Nephron (organoid): ENCODE measurements around the gene RAB7B.
A peak's percentile ranks its signal among the peaks of the same experiment; 100 is the strongest.

Experiments used
- H3K27ac Mint-ChIP-seq, 3 experiments: 2 replicates each; pipeline ENCODE4 v1.8.0; 2020; ENCODE audit warnings: mixed read lengths in 3 of 3, mild to moderate bottlenecking in 2 of 3, moderate library complexity in 1 of 3
- H3K27me3 Mint-ChIP-seq: 2 replicates; pipeline ENCODE4 v1.8.0; 2021; ENCODE audit warnings: low read depth, mild to moderate bottlenecking, moderate library complexity, mixed read lengths
- H3K36me3 Mint-ChIP-seq: 2 replicates; pipeline ENCODE4 v1.8.0; 2020; ENCODE audit warnings: low read depth, mixed read lengths
- H3K4me1 Mint-ChIP-seq: 2 replicates; pipeline ENCODE4 v1.8.0; 2020; ENCODE audit warnings: mixed read lengths
- H3K4me3 Mint-ChIP-seq, 3 experiments: 2 replicates each; pipeline ENCODE4 v1.8.0; 2020; ENCODE audit warnings: mild to moderate bottlenecking in 3 of 3, mixed read lengths in 3 of 3, moderate library complexity in 2 of 3
- H3K9me3 Mint-ChIP-seq: 2 replicates; pipeline ENCODE4 v1.8.0; 2020; ENCODE audit warnings: mixed read lengths
- TF ChIP-seq, protein P1 (sequence below), 3 experiments: fragments of 200-600 bp; sonication (generic); IDR thresholded peaks; one replicate each; pipeline ENCODE4 v1.5.0; 2021; ENCODE audit warnings: antibody characterized with exemption in 3 of 3; ENCODE audit not compliant: unreplicated experiment in 3 of 3

The RAB7B gene

DNA sequence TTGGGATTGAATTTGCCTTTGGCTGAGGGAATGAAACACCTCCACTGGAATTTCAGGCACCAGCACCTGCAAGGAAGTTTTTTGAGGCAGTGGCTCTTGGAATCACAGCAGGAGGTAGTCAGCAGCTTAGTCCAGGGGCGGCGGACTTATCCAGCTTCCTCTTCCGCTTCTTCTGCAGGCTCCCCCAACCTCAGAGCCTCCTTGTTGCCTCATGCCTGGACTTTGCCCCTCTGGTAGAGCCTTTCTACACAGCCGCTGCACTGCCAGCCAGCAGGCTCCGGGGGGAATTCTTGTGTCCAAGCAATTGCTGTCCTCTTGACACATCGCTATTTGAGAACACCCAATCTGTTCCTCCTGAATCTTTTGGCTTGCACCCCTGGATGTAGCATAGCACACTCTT is 45.4 kb upstream of the RAB7B start:
- peak overlapping the region in 2 of 3 experiments; percentile 39 to 43 for H3K27ac Mint-ChIP-seq
- no peaks in the 10 kb centered on the region for H3K9me3 Mint-ChIP-seq
- no peaks in the 10 kb centered on the region for H3K4me1 Mint-ChIP-seq
- TF ChIP-seq, protein P1, sequence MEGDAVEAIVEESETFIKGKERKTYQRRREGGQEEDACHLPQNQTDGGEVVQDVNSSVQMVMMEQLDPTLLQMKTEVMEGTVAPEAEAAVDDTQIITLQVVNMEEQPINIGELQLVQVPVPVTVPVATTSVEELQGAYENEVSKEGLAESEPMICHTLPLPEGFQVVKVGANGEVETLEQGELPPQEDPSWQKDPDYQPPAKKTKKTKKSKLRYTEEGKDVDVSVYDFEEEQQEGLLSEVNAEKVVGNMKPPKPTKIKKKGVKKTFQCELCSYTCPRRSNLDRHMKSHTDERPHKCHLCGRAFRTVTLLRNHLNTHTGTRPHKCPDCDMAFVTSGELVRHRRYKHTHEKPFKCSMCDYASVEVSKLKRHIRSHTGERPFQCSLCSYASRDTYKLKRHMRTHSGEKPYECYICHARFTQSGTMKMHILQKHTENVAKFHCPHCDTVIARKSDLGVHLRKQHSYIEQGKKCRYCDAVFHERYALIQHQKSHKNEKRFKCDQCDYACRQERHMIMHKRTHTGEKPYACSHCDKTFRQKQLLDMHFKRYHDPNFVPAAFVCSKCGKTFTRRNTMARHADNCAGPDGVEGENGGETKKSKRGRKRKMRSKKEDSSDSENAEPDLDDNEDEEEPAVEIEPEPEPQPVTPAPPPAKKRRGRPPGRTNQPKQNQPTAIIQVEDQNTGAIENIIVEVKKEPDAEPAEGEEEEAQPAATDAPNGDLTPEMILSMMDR (IDR thresholded peaks at IDR 0.05; ENCODE audit: unreplicated experiment in 3 of 3): no peak
- H3K4me3 Mint-ChIP-seq: no peak overlapping the region
- peaks cover 4% of the 10 kb centered on the region for H3K36me3 Mint-ChIP-seq
- H3K27me3 Mint-ChIP-seq: peaks cover 16% of the 10 kb centered on the region

DNA sequence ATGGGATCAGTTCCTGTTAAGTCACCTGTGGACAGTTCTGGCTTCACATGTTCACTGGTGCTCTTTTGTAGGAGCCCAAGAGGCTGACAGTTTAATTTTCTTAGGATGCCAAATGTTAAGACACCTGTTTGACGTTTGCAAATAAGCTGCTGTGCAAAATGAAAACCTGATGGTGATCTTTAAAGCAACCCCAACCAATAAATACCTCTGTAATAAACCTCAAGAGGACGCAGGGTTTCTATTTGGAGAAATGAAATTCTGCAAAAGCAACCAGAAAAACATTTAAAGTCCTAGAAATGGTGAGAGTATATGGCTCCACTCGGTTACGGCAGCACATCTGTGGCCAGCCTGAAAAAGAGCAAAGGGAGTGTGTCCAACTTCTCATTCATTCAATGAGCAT is 44.1 kb upstream of the RAB7B start:
- no peaks in the 10 kb centered on the region for H3K36me3 Mint-ChIP-seq
- no peaks in the 10 kb centered on the region for H3K4me1 Mint-ChIP-seq
- peaks cover 10% of the 10 kb centered on the region for H3K27me3 Mint-ChIP-seq
- H3K27ac Mint-ChIP-seq: no peak overlapping the region
- H3K4me3 Mint-ChIP-seq: no peak overlapping the region
- no peaks in the 10 kb centered on the region for H3K9me3 Mint-ChIP-seq
- TF ChIP-seq, protein P1 (IDR thresholded peaks at IDR 0.05; ENCODE audit: unreplicated experiment in 3 of 3): no peak

DNA sequence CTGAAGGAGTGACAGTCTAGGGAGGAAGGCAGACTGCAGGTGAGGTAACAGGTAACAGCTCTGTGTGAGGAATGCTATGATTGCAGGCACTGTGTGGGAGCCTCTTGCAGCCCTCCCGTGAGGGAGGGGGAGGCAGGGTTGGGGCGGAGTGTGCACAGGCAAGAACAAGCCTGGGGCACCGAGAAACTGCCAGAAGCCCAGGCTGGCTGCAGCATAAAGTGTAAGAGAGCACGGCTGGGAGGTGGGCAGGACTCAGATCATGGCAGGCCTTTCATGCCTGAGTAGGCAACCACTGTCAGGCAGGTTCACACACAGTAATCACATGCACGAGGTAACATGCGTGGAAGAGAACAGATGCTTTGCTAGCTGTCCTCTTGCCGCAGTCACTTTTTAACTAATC is 38.4 kb upstream of the RAB7B start:
- Mint-ChIP-seq H3K9me3 (no peaks in the 10 kb centered on the region), H3K36me3 (no peaks in the 10 kb centered on the region), H3K27ac (peak overlapping the region in 1 of 3 experiments; percentile 28), H3K4me3 (no peak overlapping the region), H3K27me3 (peaks cover 9% of the 10 kb centered on the region), H3K4me1 (peaks cover 14% of the 10 kb centered on the region)
- TF ChIP-seq, protein P1 (IDR thresholded peaks at IDR 0.05; ENCODE audit: unreplicated experiment in 3 of 3): no peak

DNA sequence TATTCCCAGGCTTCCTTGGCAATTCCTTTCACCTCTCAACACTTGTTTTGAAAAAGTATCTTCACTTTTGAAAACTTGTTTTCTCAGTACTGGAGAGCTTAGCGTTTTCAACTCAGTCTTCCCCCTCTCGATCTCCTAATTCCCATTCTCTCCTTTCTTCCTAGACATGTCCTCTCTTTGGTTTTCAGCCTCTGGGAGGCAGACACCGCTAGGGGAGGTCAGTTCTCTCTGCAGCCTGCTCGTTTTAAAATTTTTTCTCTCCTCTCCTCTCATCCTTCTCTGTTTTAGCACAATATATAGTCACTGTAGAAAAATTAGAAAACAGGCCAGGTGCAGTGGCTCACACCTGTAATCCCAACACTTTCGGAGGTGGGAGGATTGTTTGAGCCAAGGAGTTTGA is 37.1 kb upstream of the RAB7B start:
- Mint-ChIP-seq H3K4me1 (peaks cover 14% of the 10 kb centered on the region), H3K36me3 (no peaks in the 10 kb centered on the region), H3K27me3 (peaks cover 9% of the 10 kb centered on the region), H3K9me3 (no peaks in the 10 kb centered on the region), H3K27ac (no peak overlapping the region), H3K4me3 (no peak overlapping the region)
- TF ChIP-seq, protein P1 (IDR thresholded peaks at IDR 0.05; ENCODE audit: unreplicated experiment in 3 of 3): no peak

DNA sequence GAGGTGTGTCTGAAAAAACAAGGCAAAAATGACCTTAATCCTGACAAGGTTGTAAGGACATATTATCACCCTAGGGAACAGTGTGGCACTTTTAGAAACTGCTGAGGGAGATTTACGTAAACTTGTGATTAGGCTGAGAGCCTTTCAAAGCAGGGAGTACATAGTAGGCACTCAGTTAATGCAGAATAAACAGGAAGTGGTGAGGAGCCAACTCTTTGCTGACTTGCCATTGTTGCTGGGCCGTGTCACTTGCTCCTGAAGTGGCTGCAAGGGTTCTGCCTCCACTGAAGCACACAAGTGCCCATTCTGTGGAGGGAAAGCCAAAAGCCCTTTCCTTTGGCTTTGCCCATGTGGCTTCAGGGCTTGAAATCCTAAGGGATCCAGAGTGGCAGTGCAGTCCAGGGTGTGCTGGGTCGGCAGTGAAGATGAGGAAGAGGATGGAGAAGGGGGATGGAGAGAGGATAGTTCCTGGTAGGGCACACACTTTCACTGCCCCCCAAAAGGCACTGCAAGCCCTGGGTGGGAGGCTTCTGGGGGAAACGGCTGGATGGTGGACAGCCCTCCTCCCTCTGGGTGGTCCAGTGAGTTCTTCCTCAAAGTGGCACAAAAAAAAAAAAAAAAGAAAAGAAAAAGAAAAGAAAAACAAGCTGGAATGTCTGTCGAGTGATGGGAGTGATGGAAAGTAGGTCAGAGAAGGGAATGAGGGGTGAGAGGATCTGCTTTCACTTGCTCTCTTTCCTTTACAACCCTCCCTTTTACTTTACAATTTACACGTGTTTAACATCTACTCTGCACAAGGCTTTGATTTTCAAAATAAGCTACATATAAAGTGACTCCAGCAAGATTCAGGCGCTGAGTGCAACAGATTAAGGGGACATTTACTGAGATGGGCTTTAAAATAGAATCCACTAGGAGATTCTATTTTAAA is 36.1 kb upstream of the RAB7B start:
- H3K36me3 Mint-ChIP-seq: no peaks in the 10 kb centered on the region
- no peak overlapping the region for H3K4me3 Mint-ChIP-seq
- TF ChIP-seq, protein P1 (IDR thresholded peaks at IDR 0.05; ENCODE audit: unreplicated experiment in 3 of 3): no peak
- peaks cover 14% of the 10 kb centered on the region for H3K4me1 Mint-ChIP-seq
- peaks cover 18% of the 10 kb centered on the region for H3K27me3 Mint-ChIP-seq
- H3K27ac Mint-ChIP-seq: no peak overlapping the region
- no peaks in the 10 kb centered on the region for H3K9me3 Mint-ChIP-seq

DNA sequence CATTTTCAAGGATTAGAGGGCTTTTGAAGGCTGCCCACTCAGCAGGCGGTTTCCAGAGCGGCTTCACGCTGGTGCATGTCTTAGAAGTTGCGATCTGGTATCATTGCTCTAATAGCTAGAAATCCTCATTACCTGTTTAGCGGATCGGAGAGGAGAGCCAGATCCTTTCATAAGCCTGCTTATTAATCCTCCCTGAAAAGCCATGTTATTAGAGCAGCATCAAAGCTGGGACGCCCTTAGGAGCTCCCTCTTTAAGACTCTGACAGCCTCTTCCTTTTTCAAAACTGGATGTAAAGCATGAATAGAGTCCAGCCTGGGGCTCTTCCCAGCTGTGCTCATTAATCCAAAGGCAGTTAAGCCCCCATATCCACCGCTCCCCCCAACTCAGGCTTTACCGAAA is 34.4 kb upstream of the RAB7B start:
- H3K27ac Mint-ChIP-seq: no peak overlapping the region
- no peak overlapping the region for H3K4me3 Mint-ChIP-seq
- no peaks in the 10 kb centered on the region for H3K36me3 Mint-ChIP-seq
- peaks cover under 1% of the 10 kb centered on the region for H3K9me3 Mint-ChIP-seq
- peaks cover 25% of the 10 kb centered on the region for H3K27me3 Mint-ChIP-seq
- H3K4me1 Mint-ChIP-seq: peaks cover 16% of the 10 kb centered on the region
- TF ChIP-seq, protein P1 (IDR thresholded peaks at IDR 0.05; ENCODE audit: unreplicated experiment in 3 of 3): no peak
